ENCODE results near the gene HSD11B1.

The HSD11B1 gene

DNA sequence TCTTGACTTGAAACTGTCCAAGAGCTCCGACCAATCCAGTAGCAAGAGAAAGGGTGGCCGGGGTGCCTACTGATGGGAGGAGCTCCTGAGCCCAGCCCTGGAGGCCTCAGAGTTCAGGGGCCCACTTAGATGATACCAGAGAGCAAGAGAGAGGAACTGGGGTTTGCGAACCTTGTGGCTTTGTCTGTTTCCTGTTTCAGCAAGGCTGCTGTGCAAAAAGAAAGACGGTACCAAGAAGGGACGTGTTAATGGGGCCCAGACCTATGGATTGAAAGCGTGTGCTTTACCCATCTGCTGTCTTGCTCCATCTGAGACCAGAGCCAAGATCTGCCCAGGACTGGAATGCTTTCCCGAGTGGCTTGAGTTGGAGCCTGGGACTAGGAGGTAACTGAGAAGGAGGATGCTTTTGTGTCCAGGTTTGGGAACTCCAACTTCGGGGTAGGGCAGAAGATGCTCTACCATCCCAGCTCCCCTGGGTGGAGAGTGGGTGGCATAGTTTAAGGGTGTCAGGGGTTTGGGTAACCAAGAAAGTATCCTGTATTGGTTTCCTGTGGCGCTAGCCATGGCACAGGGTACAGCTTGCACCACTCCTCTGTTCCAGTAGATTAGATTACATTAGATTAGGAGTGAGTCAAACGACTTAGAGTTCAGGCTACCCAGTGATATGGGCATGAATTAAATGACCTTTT, 51.4 kb downstream of the HSD11B1 start, which contains the start of gene TRAF3IP3:
TSS of gene TRAF3IP3 (plus strand) at position 128 of the 689 bp plus-strand sequence. CDS start 3,987 bp downstream, outside the sequence.
- DNase-seq (ENCODE audit: low read depth in 2 of 2): peak; percentile 61 to 72

DNA sequence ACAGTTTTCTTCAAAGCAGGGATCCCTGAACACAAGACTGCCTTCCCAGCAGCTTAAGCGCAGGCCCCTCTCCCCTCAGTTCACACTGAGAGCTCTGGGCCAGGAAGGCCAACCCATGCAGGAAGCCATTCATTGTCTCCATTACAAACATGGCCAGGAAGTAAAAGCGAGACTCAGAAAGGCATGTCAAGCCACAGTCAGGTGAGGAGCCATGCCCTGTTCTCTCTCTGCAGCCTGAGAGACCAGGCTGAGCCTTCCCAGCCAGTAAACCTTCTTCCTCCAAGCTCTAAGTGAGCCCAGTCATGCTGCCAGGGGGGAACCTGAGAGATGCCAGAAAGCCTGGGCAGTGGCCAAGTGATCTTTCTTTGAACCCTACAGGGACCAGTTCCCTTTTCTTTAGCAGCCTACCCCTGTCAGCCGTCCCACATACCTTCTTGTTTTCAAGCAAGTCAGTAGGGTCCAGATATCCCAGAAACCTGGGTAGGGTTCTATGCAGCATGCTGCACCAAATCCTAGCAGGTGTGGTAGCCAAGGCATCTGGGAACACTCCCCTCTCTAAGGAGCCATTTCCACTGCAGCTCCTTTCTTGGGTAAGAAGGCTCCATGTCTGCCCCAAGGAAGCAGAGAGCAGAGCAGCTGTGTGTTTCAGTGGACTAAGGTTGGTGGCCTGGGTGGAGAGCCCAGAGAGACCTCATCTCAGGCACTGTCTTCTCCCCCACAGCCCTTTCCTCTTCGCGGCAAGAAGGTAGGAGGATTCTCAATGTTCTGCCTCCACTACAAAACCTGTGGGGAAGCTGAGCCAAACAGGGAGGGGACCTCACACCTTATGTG, 52.2 kb downstream of the HSD11B1 start:
- no peak for DNase-seq (ENCODE audit: low read depth in 2 of 2)

DNA sequence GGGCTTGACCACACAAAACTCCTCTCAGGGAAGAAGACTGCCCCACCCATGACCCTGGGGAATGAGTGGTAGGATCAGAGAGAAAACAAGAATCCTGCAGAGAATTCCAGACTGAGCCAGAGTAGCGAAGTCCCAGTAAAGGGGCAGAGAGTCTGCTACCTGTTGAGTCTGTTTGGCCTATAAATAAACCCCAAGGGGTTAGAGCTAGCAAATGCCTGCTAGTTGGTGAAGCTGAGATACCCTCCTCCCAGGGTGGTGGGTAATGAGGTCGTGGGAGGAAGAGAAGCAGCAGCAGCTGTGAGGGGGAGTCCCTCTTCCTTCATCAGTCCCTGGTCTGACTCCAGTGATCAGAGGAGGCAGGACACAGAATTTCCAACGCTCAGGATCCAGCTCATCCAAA, 53.8 kb downstream of the HSD11B1 start:
- no peak for DNase-seq (ENCODE audit: low read depth in 2 of 2)

DNA sequence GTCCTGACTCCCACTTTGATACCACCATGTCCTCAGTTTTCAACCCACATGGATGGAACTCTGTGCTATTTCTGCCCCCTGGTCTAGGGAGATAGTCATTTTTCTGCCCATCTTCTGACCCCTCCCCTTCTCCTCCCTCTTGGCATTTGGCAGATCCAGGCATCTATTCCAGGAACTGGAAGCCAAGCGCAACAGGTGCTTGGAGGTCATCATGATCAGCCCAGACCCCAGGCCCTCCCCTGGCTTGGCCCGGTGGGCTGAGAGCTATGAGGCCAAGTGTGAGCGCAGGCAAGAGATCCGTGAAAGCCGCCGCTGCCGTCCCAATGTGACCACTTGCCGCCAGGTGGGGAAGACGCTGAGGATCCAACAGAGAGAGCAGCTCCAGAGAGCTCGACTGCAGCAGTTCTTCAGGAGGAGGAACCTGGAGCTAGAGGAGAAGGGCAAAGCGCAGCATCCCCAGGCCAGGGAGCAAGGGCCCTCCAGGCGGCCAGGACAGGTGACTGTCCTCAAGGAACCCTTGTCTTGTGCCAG, 55.2 kb downstream of the HSD11B1 start:
- no peak for DNase-seq (ENCODE audit: low read depth in 2 of 2)

DNA sequence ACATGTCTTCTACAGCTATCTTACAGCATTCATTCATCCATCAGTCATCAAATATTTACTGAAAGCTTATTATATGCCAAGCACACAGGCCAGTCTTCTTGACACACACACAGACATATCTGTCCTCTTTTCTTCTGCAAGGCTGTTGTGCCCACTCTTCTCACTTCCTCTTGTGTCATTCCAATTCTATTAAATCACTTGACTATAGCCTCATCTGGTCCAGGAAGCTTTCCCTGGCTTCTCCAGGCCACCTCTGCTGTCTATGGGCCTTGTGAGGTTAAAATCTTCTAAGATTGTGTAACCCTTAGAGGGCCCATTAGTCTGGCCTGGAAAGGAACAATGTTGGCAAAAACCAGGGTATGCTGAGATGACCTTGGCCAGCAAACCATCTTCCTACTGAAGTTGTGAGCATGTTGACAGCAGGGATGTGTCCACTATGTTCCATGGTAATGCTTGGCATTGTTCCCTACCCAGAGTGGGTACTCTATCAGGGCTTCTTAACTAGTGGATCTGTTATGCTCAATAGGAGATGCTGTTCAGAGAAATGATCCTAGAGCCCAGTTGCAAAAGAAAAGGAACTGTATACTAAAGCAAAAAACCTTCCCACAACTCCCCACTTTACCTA, 56.5 kb downstream of the HSD11B1 start:
- no peak for DNase-seq (ENCODE audit: low read depth in 2 of 2)

DNA sequence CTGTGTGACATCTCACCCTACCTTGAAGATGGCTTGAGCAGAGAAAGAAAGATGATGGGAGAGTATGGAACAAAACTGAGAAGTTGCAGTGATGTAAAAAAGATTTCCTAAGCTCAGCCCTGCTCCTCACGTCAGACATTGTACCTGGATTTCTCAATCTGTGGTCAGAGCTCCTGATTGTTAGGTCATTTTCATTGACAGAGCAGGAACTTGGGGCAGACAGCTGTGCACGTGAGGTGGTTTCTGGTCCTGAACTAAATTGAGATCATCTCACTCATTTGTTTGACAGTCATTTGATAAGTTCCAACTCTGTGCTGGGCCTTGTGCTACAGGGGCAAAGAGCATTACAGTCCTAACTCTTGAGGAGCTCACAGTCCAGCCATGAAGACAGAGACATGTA, 61.4 kb downstream of the HSD11B1 start:
- no peak for DNase-seq (ENCODE audit: low read depth in 2 of 2)

DNA sequence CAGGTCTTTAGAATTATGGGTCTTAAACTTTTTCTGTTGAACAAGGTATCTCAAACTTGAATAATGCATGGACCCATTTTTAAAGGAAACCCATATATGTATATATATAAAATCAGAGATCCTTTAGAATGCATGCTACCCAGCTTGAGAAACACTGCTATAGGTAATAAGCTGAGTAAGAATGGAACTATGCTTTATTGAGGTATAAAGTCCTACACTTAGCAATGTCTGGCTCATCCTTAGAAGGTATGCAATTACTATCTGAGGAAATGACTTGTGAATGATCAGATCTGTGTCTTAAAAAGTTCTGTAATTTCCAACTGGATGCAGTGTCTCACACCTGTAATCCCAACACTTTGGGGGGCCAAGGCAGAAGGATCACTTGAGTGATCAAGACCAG, 62.5 kb downstream of the HSD11B1 start:
- no peak for DNase-seq (ENCODE audit: low read depth in 2 of 2)

DNA sequence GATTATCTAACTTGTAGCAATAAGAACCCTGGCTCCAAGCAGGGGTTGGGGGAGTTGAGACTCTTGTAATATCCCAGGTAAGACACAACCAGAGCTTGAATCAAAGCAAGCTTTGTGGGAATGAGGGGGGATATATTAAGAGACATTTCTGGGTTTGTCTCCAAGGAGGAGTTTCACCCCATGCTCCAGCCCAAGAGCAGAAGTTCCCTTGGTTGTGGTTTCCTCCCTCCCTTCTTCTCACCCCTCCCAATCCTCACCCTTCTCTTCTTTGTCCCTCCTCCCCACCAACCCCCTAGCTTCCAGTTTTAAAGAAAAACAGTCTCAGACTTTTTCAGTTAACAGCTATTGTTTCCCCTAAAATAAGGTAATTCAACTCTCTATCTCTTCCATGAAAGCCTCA, 63.1 kb downstream of the HSD11B1 start:
- no peak for DNase-seq (ENCODE audit: low read depth in 2 of 2)

DNA sequence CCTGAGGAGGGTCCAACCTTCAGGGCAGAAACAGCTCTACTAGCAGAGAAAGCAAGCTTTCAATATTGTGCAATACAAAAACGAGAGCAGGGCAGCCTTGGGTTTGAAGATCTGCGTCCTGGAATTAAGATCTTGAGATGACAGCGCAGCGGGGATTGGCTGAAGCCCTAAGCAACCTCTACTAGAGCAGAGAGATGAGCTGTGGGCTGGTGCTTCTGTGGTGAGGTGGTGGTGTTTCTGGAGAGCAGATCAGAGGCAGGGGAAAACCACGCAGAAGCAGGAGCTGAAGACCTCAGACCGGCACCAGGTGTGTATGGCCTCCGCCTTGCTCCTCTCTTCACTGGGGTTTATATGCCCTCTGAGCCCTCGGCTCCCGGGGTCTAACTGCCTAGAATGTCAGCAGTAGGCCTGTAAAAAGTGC, 63.7 kb downstream of the HSD11B1 start:
- peak; percentile 67 to 79 for DNase-seq (ENCODE audit: low read depth in 2 of 2)

DNA sequence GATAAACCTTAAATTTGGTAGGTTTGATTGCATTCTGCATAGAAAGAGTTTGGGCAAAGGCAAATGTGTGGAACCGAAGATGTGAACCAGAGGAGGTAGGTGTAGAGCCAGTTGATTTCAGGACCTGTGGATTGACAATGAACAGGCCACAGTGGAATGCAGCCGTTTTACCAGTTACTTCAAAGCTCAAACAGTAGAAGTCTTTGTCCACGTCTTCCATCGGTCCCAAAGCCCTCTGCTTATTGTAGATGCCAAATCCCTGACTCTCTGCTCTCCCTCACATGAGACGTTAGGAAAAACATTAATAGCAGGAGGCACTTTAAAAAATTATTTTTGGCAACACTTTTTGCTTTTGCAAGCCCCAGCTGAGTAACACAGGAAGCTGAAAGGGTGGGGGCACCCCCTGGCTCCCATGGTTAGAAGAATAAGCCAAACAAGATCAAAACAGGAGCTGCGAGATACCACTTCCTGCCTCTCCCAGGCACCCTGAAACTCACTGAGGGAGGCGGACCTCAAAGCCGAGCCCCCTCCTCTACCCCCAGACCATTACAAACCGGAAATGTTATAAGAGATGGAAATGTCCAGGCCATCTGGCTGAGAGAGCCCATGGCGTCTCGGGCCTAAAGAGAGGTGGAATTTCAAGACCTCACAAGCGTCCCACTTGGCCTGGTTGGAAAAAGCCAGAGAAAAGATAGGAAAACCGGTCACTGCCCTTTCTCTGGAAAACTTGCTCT, 64.7 kb downstream of the HSD11B1 start:
- peak; percentile 65 to 71 for DNase-seq (ENCODE audit: low read depth in 2 of 2)

DNA sequence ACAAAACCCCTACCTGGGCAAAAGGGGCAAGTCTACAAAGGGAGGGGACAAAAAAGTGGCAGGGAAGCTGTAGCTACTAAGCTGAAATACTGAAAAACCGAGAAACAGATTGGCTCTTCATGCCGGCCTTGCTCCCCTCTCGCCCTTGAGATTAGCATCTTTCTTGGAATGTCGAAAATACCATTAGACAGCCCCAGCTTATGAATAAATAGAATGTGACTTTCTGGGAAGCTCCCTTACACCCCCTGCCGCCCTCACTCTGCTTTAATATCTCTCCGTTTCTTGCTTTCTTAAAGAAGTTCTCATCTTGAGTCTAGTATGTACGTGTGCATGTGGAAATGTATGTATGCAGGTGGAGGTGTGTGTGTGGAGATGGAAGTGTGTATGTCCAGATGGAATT, 65.3 kb downstream of the HSD11B1 start:
- DNase-seq (ENCODE audit: low read depth in 2 of 2): no peak

DNA sequence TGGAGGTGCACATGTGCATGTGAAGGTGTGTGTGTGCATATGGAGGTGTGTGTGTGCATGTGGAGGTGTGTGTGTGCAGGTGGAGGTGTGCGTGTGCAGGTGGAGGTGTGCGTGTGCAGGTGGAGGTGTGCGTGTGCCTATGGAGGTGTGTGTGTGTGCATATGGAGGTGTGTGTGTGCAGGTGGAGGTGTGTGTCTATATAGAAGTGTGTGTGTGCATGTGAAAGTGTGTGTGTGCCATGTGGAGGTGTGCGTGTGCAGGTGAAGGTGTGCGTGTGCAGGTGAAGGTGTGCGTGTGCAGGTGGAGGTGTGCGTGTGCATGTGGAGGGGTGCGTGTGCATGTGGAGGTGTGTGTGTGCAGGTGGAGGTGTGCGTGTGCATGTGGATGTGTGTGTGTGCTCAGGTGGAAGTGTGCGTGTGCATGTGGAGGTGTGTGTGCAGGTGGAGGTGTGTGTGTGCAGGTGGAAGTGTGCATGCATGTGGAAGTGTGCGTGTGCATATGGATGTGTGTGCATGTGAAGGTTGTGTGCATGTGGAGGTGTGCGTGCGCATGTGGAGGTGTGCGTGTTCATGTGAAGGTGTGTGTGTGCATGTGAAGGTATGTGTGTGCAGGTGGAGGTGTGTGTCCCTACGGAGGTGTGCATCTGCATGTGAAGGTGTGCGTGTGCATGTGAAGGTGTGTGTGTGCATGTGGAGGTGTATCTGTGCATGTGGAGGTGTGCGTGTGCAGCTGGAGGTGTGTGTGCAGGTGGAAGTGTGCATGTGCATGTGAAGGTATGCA, 66.2 kb downstream of the HSD11B1 start:
- DNase-seq (ENCODE audit: low read depth in 2 of 2): no peak

DNA sequence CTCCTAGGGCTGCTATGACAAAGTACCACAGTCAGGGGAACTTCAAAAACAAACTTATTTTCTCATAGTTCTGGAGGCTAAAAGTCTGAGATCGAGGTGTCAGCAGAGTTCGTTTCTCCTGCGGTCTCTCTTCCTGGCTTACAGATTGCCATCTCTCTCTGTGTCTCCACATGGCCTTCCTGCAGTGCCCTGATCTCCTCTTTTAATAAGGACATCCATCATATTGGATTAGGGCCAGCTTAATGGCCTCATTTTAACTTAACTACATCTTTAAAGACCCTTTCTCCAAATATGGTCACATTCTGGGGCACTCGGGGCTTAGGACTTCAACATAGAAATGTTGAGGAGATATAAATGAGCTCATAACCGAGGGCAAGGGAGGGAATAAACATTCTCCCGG, 67.5 kb downstream of the HSD11B1 start:
- no peak for DNase-seq (ENCODE audit: low read depth in 2 of 2)

DNA sequence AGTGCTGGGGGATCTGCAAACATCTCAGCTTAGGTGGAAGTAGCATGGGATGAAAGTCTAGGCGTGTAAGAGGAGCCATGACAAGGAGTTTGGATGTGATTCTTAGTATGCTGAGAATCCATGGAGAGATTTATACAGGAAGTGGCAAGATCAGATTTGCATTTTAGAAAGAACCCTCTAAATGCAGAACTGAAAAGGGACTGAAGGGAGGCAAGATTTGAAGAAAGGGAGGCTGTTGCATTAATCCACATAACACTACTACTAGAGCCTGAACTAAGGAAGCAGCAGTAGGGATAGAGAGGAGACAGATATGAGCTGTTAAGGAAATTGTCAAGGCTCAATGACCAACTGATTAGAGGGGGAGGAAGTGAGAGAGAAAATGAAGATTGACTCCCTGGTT, 69.9 kb downstream of the HSD11B1 start:
- no peak for DNase-seq (ENCODE audit: low read depth in 2 of 2)

DNA sequence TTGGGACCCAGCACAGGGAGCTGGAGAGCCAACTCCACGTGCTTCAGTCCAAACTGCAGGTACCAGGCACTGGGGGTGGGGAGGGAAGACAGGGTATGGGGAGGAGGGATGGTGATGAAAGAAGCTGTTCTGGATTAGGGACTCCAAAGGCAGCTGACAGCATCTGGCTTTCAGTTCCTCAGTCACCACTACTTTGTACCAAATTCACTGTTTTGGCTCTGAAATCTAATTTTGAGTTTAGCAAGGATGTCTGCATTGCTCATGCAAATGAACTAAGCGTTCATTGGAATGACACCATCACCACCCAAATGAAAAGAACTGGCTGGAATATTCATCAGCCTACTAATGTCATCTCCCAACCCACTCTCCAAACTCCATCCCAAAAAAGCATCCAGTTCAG, 71.0 kb downstream of the HSD11B1 start:
- DNase-seq (ENCODE audit: low read depth in 2 of 2): no peak

DNA sequence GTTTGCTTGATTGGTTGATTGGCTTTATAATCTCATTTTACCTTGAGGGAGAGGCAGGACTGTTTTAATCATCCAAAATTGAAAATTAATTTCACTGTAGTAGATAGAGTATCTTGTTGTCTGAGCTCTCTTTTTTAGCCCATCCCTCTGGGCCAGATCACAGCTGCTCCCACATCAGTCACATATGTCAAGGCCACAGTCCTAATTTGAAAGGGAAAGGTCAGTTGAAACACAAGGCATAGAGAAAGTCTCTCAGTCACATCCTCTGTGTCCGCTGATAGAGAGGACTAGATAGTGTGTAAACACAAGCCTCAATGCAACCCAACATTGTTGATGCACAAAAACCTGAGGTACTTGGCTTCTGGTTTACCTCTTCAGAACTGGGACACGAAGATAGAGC, 72.9 kb downstream of the HSD11B1 start:
- DNase-seq (ENCODE audit: low read depth in 2 of 2): no peak

DNA sequence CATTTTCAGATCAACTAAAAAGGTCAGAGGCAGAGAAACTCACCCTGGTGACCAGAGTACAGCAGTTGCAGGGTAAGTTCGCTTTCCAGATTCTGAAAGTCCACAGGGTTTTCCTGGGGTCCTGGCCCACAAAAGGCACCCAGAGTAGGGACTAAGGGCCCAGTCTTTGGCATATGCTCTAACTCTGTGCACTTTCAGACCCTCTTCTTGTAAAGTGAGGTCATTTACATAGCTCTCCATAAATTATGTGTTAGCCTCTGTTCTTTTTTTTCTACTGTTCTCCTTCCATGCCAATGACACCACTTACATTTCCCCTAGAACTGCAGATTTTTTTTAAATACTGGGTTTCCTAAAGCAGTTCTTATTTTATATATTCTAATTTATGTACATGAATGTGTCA, 73.5 kb downstream of the HSD11B1 start:
- no peak for DNase-seq (ENCODE audit: low read depth in 2 of 2)

DNA sequence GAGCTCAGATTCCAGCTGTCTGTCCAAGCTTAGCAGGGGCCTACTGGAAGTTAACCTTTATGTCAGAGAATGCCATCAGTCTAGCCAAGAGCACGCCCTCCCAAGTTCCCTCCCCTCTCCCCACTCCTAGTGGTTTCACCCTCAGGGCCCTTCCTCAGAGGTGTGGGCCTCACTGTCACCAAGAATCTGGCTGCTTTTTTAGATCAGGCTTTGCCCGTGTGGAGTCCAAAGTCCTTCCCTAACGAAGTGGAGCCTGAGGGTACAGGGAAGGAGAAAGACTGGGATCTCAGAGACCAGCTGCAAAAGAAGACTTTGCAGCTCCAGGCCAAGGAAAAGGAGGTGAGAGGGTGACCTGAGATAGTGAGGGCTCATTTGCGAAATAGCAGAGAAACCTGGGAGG, 75.6 kb downstream of the HSD11B1 start:
- DNase-seq (ENCODE audit: low read depth in 2 of 2): no peak

DNA sequence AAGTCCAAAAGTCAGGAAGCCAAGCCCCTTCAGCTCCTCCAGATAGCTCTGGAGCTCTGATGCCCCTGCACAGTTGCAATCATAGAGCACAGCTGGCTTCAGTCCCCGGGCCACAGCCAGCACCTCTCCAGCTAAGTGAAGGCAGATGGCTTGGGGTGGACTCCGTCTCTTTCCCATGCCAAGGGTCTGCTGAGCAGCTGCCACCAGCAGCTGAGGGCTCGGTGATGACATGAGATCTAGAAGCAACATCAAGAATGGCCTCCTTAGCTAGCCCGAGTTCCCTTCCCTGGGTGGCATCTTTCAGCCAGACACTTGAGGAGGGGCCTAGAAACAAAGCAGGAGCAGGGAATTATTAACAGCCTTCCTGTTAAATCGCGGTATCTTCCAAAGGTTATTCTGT, 78.7 kb downstream of the HSD11B1 start:
- no peak for DNase-seq (ENCODE audit: low read depth in 2 of 2)
